HepG2 (cell line): ENCODE measurements around the gene TEX19. TPM values are rescaled to one million over a fixed set of nuclear protein-coding genes. Genes with fewer than 3 reads are reported as not detected.

ENCODE experiments used
- ATAC-seq: fragments of 200-7000 bp; cut with Tn5 transposase; 3 replicates; pipeline ENCODE4 v1.9.1; 2020; ENCODE audit warnings: mild to moderate bottlenecking, moderate library complexity
- BruUV-seq: library from RNA; stranded (reverse); fragments of 400-500 nt; replicated peaks from 2 replicates; lab custom pipeline; 2021; lab: Mats Ljungman, UMichigan
- CTCF ChIA-PET: fragments of 300-600 bp; formaldehyde crosslinking; extraction: SDS; loops from one replicate; lab custom pipeline; 2021; ENCODE audit warnings: low total read pairs, inconsistent platforms, low intra/inter-chr PET ratio; lab: Yijun Ruan, JAX
- POLR2A ChIA-PET: fragments of 350-600 bp; sonication (Branson Sonifier 250); formaldehyde crosslinking; loops from one replicate; lab custom pipeline; 2020; ENCODE audit warnings: antibody characterized with exemption, inconsistent platforms; lab: Yijun Ruan, JAX
- DNase-seq: peaks from one replicate; pipeline ENCODE4 v3.0.0-alpha.2; 2015; ENCODE audit warnings: low spot score
- FAIRE-seq: peaks from 3 replicates; lab custom pipeline; 2011; peaks lifted over from hg19 to GRCh38; lab: Jason Lieb, UNC
- H2AFZ ChIP-seq: one replicate; pipeline ENCODE4 v1.6.1; 2011; ENCODE audit warnings: low read length, inconsistent platforms
- H3K27ac ChIP-seq: fragments of 300-600 bp; 3 replicates; pipeline ENCODE4 v1.8.0; 2011; ENCODE audit warnings: mixed run types, mild to moderate bottlenecking, mixed read lengths, low read length, inconsistent platforms; ENCODE audit not compliant: insufficient read depth; ENCODE audit errors: extremely low read length
- H3K27me3 ChIP-seq, 2 experiments: fragments of 200-600 bp in 1 of 2; 2 replicates in 1 of 2; 3 replicates in 1 of 2; pipeline versions ENCODE4 v1.6.0 to v1.8.0; 2011; ENCODE audit warnings: low read length in 2 of 2, mild to moderate bottlenecking in 2 of 2, moderate library complexity in 2 of 2, inconsistent platforms in 1 of 2; ENCODE audit not compliant: insufficient read depth in 2 of 2, control insufficient read depth in 1 of 2
- H3K36me3 ChIP-seq, 2 experiments: fragments of 200-600 bp in 1 of 2; replicated peaks in 1 of 2; 2 replicates in 1 of 2; 3 replicates in 1 of 2; pipeline versions ENCODE4 v1.5.1 to v1.8.0; 2011; ENCODE audit warnings: low read length in 2 of 2, inconsistent platforms in 1 of 2; ENCODE audit not compliant: insufficient read depth in 2 of 2, control insufficient read depth in 1 of 2
- H3K4me1 ChIP-seq: 2 replicates; pipeline ENCODE4 v1.5.1; 2012; ENCODE audit warnings: low read length, inconsistent platforms; ENCODE audit not compliant: insufficient read depth
- H3K4me2 ChIP-seq: 2 replicates; pipeline ENCODE4 v1.6.0; 2011; ENCODE audit warnings: low read depth, low read length, inconsistent platforms
- H3K4me3 ChIP-seq, 3 experiments: fragments of 200-600 bp in 1 of 3; sonication (generic), shearing (Covaris generic) in 1 of 3; replicated peaks in 1 of 3; 2 replicates each; pipeline ENCODE4 v1.5.1; 2011 to 2016; ENCODE audit warnings: low read length in 3 of 3, inconsistent platforms in 2 of 3, low read depth in 2 of 3, mild to moderate bottlenecking in 2 of 3, control low read depth in 1 of 3, mixed read lengths in 1 of 3; ENCODE audit not compliant: insufficient read depth in 1 of 3
- H3K79me2 ChIP-seq: one replicate; pipeline ENCODE4 v1.6.1; 2011; ENCODE audit warnings: low read length, inconsistent platforms; ENCODE audit not compliant: insufficient read depth
- H3K9ac ChIP-seq: 2 replicates; pipeline ENCODE4 v1.6.0; 2011; ENCODE audit warnings: mild to moderate bottlenecking, low read depth, low read length, inconsistent platforms; ENCODE audit not compliant: insufficient read depth
- H3K9me3 ChIP-seq: 2 replicates; pipeline ENCODE4 v1.5.1; 2012; ENCODE audit warnings: mild to moderate bottlenecking, low read length
- H4K20me1 ChIP-seq: 2 replicates; pipeline ENCODE4 v1.6.0; 2011; ENCODE audit warnings: inconsistent platforms, mild to moderate bottlenecking, low read length, moderate library complexity; ENCODE audit not compliant: insufficient read depth
- ATRX ChIP-seq: sonication (generic); formaldehyde crosslinking; IDR thresholded peaks from 2 replicates; pipeline ENCODE4 v1.4.0; 2020; ENCODE audit warnings: missing genetic modification reagents, borderline replicate concordance
- DMAP1 ChIP-seq: IDR thresholded peaks from 2 replicates; pipeline ENCODE4 v1.6.1; 2016
- EP300 ChIP-seq, 3 experiments: sonication (generic) in 1 of 3; formaldehyde crosslinking in 1 of 3; IDR thresholded peaks; 2 replicates each; pipeline versions ENCODE4 v1.5.1 to v1.6.1; 2011 to 2020; ENCODE audit warnings: low read depth in 2 of 3, low read length in 2 of 3, borderline replicate concordance in 1 of 3, improper control_type of control experiment in 1 of 3, mild to moderate bottlenecking in 1 of 3, missing genetic modification reagents in 1 of 3, moderate library complexity in 1 of 3
- FOXA1 ChIP-seq, 2 experiments: fragments of 450-650 bp in 1 of 2; sonication (generic) in 1 of 2; formaldehyde crosslinking in 1 of 2; IDR thresholded peaks; 2 replicates each; pipeline versions ENCODE4 v1.4.0 to v1.6.1; 2016 to 2020; ENCODE audit warnings: missing genetic modification reagents in 1 of 2
- FOXA3 ChIP-seq: IDR thresholded peaks from 2 replicates; pipeline ENCODE4 v1.6.1; 2016; ENCODE audit warnings: missing genetic modification reagents, missing compliant biosample characterization
- GATAD1 ChIP-seq: IDR thresholded peaks from 2 replicates; pipeline ENCODE4 v1.6.1; 2016; ENCODE audit warnings: missing genetic modification reagents, missing compliant biosample characterization
- HDAC2 ChIP-seq: sonication (generic); formaldehyde crosslinking; IDR thresholded peaks from 2 replicates; pipeline ENCODE4 v1.4.0; 2020; ENCODE audit warnings: missing genetic modification reagents
- KLF11 ChIP-seq: IDR thresholded peaks from 2 replicates; pipeline ENCODE4 v1.6.1; 2016; ENCODE audit warnings: missing compliant biosample characterization
- MAFF ChIP-seq: IDR thresholded peaks from 2 replicates; pipeline ENCODE4 v1.6.1; 2011; ENCODE audit warnings: low read depth, low read length, improper control_type of control experiment
- MIER3 ChIP-seq: IDR thresholded peaks from 2 replicates; pipeline ENCODE4 v1.6.1; 2016; ENCODE audit warnings: missing compliant biosample characterization, borderline replicate concordance
- POGZ ChIP-seq: sonication (generic); formaldehyde crosslinking; IDR thresholded peaks from 2 replicates; pipeline ENCODE4 v1.4.0; 2020; ENCODE audit warnings: mild to moderate bottlenecking, missing genetic modification reagents
- PPARG ChIP-seq: conservative IDR thresholded peaks from 2 replicates; pipeline ENCODE4 v1.6.1; 2016; ENCODE audit warnings: missing biosample characterization, missing genetic modification reagents
- RXRB ChIP-seq: IDR thresholded peaks from 2 replicates; pipeline ENCODE4 v1.6.1; 2016; ENCODE audit warnings: borderline replicate concordance, missing genetic modification reagents, missing compliant biosample characterization
- SOX5 ChIP-seq: IDR thresholded peaks from 2 replicates; pipeline ENCODE4 v1.6.1; 2016; ENCODE audit warnings: borderline replicate concordance
- ZBTB20 ChIP-seq: sonication (generic); formaldehyde crosslinking; IDR thresholded peaks from 2 replicates; pipeline ENCODE4 v1.8.1; 2023; ENCODE audit warnings: missing genetic modification reagents, low read depth, mild to moderate bottlenecking, borderline replicate concordance
- ZBTB38 ChIP-seq: sonication (generic); formaldehyde crosslinking; IDR thresholded peaks from 2 replicates; pipeline ENCODE4 v1.5.1; 2020; ENCODE audit warnings: mild to moderate bottlenecking, missing genetic modification reagents
- ZMYM4 ChIP-seq: sonication (generic); formaldehyde crosslinking; IDR thresholded peaks from 2 replicates; pipeline ENCODE4 v1.8.1; 2023; ENCODE audit warnings: mild to moderate bottlenecking, missing genetic modification reagents
- ZNF331 ChIP-seq: sonication (generic); formaldehyde crosslinking; IDR thresholded peaks from 2 replicates; pipeline ENCODE4 v1.4.0; 2020; ENCODE audit warnings: missing genetic modification reagents
- ZNF558 ChIP-seq: sonication (generic); formaldehyde crosslinking; IDR thresholded peaks from 2 replicates; pipeline ENCODE4 v1.9.0; 2022; ENCODE audit warnings: mild to moderate bottlenecking, missing genetic modification reagents, borderline replicate concordance
- ZNF788 ChIP-seq: sonication (generic); formaldehyde crosslinking; IDR thresholded peaks from 2 replicates; pipeline ENCODE4 v1.5.0; 2020; ENCODE audit warnings: mild to moderate bottlenecking, missing genetic modification reagents, borderline replicate concordance
- WGBS: methylation state at CpG from one replicate; pipeline ENCODE4 v1.1.6; 2017; ENCODE audit warnings: low lambda C conversion rate; 5-methylcytosine and 5-hydroxymethylcytosine counted together
- in situ Hi-C: cut with HindIII; loops from 2 replicates; pipeline ENCODE4 v1.10.0; 2017; ENCODE audit warnings: low pct_unique_long_range_greater_than_20kb; ENCODE audit not compliant: extremely low pct_ligation_motif_present
- intact Hi-C: fragments of 100-400 bp; cut with micrococcal nuclease; formaldehyde crosslinking; loops from one replicate; pipeline ENCODE4 v1.10.0; 2022; ENCODE audit not compliant: unreplicated experiment
- polyA plus RNA-seq, 8 experiments: library from polyadenylated mRNA; depleted of rRNA in 3 of 8; stranded (reverse) in 7 of 8; unstranded in 1 of 8; fragments of >200 nt; fragmentation: Illumina TruSeq in 4 of 8; extraction: Trizol in 4 of 8; gene quantifications; 2 replicates each; pipeline versions ENCODE4 v1.2.1 to v1.2.3, GENCODE V29; 2011 to 2016; ENCODE audit warnings: low read depth in 4 of 8, missing spikeins in 1 of 8, mixed read lengths in 1 of 8; ENCODE audit not compliant: insufficient read depth in 1 of 8
- total RNA-seq, 5 experiments: library from RNA; depleted of rRNA; stranded (reverse); fragments of >200 nt; fragmentation: Illumina TruSeq; extraction: Trizol; gene quantifications; 2 replicates each; pipeline ENCODE4 v1.2.3, GENCODE V29; 2016; ENCODE audit warnings: low read depth in 1 of 5
- TF ChIP-seq, protein P1 (sequence below): sonication (generic); formaldehyde crosslinking; IDR thresholded peaks from 2 replicates; pipeline ENCODE4 v1.9.0; 2021; ENCODE audit warnings: missing genetic modification reagents, mild to moderate bottlenecking, borderline replicate concordance

The TEX19 gene
- total and polyA plus RNA-seq, 2 of the 13 experiments (the other 11 are each of a cell fraction or from before 2014, with no cell fraction given) = 1.3 to 6.0 TPM

DNA sequence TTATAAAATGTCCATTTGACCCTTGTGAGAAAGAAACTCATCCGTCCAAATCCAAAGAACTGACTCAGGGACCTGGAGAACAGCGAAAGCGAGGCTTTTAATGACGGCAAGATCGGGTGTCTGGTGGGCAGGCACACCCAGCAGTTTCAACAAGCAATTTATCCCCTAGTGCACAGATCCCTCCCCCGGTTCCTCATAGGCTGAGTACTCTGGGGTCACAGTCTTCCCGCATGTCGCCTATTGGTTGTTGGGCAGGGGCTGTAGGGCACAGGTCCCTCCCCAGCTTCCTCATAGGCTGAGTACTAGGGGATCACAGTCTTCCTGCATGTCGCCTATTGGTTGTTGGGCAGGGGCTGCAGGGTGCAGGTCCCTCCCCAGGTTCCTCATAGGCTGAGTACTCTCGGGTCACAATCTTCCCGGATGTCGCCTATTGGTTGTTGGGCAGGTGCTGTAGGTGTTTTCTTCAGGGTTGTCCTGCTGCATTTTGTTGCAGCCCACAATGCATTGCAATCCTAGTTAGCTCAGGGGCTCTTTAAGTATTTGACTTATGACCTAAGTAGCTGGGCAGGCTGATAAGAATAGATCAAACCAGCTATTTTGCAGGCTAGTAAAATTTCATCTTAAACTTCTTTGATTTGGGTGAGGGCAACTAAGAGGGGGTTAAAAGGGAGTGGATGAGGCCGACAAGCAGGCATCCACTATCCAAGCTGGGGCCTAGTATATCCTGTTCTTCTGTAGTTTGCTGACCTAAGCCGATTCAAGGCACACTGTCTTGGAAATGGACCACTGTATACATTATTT, 8.9 kb downstream of the TEX19 start:
- peak; percentile 96 for FAIRE-seq
- H3K9ac ChIP-seq = peak overlapping the region; percentile 73
- TF ChIP-seq, protein P1, sequence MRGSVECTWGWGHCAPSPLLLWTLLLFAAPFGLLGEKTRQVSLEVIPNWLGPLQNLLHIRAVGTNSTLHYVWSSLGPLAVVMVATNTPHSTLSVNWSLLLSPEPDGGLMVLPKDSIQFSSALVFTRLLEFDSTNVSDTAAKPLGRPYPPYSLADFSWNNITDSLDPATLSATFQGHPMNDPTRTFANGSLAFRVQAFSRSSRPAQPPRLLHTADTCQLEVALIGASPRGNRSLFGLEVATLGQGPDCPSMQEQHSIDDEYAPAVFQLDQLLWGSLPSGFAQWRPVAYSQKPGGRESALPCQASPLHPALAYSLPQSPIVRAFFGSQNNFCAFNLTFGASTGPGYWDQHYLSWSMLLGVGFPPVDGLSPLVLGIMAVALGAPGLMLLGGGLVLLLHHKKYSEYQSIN (CRISPR knock-in tag) = no peak
- 0 out of 2 replicates have a peak, but pooled peaks have one; percentile 30 for TF ChIP-seq PPARG (CRISPR knock-in tag)
- TF ChIP-seq POGZ (CRISPR knock-in tag) = 0 out of 2 replicates have a peak, but pooled peaks have one; percentile 17
- peak; percentile 72 for TF ChIP-seq ZMYM4 (CRISPR knock-in tag)
- TF ChIP-seq GATAD1 = peak; percentile 53; the same call in 1 of the 2 replicates
- no peak for TF ChIP-seq ZNF788
- no peak for TF ChIP-seq FOXA1 (IDR thresholded peaks at IDR 0.05)
- 0 out of 2 replicates have a peak, but pooled peaks have one; percentile 18 for TF ChIP-seq FOXA1 (CRISPR knock-in tag; IDR thresholded peaks at IDR 0.05)
- peak; percentile 23 for TF ChIP-seq ZNF331
- peak; percentile 19; the same call in 1 of the 2 replicates for TF ChIP-seq RXRB (CRISPR knock-in tag)
- no peak for TF ChIP-seq ZBTB20
- peak; percentile 6; the same call in 1 of the 2 replicates for TF ChIP-seq HDAC2
- TF ChIP-seq MAFF = peak; percentile 54
- peak; percentile 40; the same call in 1 of the 2 replicates for TF ChIP-seq SOX5
- TF ChIP-seq FOXA3 (CRISPR knock-in tag) = peak; percentile 3; the same call in 1 of the 2 replicates
- TF ChIP-seq DMAP1 (CRISPR knock-in tag) = peak; percentile 46; the same call in 1 of the 2 replicates
- TF ChIP-seq ZNF558 (CRISPR knock-in tag) = no peak
- peak; percentile 66; the same call in 1 of the 2 replicates for TF ChIP-seq ZBTB38 (CRISPR knock-in tag)
- TF ChIP-seq EP300 (IDR thresholded peaks at IDR 0.05; ENCODE audit: low read depth in 2 of 2, low read length in 2 of 2) = 0 out of 4 replicates have a peak, but pooled peaks of 1 of the 2 experiments have one; percentile 30
- TF ChIP-seq EP300 (CRISPR knock-in tag; IDR thresholded peaks at IDR 0.05; ENCODE audit: borderline replicate concordance) = no peak
- no peak; the same call in 1 of the 2 replicates for TF ChIP-seq KLF11 (CRISPR knock-in tag)
- no peak for TF ChIP-seq ATRX (CRISPR knock-in tag)
- TF ChIP-seq MIER3 (CRISPR knock-in tag) = 0 out of 2 replicates have a peak, but pooled peaks have one; percentile 21

More for the DNA sequence above, 8.9 kb downstream of the TEX19 start:
- Histone ChIP-seq H4K20me1 (no peaks in the 10 kb centered on the region), H3K9me3 (no peaks in the 10 kb centered on the region), H3K27me3 (no peaks in the 10 kb centered on the region), H3K4me2 (peak overlapping the region; percentile 80), H3K4me1 (peaks cover 70% of the 10 kb centered on the region), H3K36me3 (no peaks in the 10 kb centered on the region), H3K79me2 (no peaks in the 10 kb centered on the region), H2AFZ (no peak overlapping the region), H3K4me3 (peak overlapping the region; percentile 32 to 58 (median 57)), H3K27ac (peak overlapping the region; percentile 68)
- DNase-seq (peak; percentile 99), ATAC-seq (peak; percentile 97)
- intact Hi-C loops = no loop called here
- CTCF ChIA-PET = no interaction called here
- POLR2A ChIA-PET = interaction anchor here (0.6 to 3.7 kb wide), 18 partner anchors 8 to 154 kb away, joined by 3 to 38 read pairs (median 5); partner anchors contain the start of genes SLC16A3 and TEX19
- in situ Hi-C loops = no loop called here
- BruUV-seq = no TSS peak
- 47% methylated on average over 13 of the region's 14 CpGs for WGBS
